GM13976 (cell line): ENCODE measurements around the gene ATP6V0E1.
"Not testable (repeated sequence)": the region's sequence is repeated elsewhere in the genome, so short reads cannot be mapped to it uniquely, and the experiment has no call there.

ENCODE experiments used
- DNase-seq: peaks from one replicate; pipeline ENCODE4 v3.0.0; 2012; ENCODE audit warnings: low spot score
- in situ Hi-C: fragments of 300-500 bp; cut with MboI; formaldehyde crosslinking; loops from one replicate; pipeline ENCODE4 v1.12.0; 2022; ENCODE audit warnings: low sequenced_read_pairs, mixed read lengths, inconsistent platforms; ENCODE audit not compliant: unreplicated experiment
- TF ChIP-seq, protein P1 (sequence below): IDR thresholded peaks from 2 replicates; pipeline ENCODE4 v1.5.1; 2012; ENCODE audit warnings: borderline replicate concordance, mild to moderate bottlenecking; ENCODE audit not compliant: insufficient read depth; ENCODE audit errors: extremely low read depth, missing control alignments, control extremely low read depth

The ATP6V0E1 gene

DNA sequence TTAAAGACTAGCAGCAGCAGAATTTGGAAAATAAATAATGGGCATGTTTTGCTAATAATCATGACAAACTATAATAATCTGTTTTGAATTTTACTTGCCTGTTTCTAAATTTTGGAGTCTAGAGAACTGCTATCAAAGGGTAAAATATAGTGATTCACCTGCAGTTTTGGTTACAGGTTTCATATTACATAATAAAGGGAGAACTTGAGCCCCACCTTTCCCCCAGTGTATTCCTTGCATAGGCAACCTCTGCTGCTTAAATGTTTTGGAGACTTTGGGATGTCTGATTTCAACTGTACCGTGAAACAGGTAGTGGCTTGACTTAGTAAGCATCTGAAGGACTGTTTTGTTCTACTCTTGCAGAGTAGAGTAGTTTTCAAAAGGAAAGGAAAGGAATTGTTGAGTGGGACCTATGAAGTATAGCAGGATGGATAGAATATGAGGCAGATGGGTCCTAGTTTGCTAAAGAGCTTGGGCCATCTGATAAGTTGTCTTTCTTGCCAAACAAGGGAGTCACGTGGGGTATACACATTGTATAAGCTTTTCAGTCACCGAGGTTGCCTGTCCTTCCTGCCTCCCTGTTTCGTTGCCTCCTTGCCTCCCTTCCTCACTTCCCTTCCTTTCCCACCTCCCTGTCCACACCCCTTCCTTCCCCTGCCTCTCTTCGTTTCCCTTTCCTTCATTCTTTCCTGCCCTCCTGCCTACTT is 91.7 kb downstream of the ATP6V0E1 start:
- in situ Hi-C loops, result no loop called here
- TF ChIP-seq, protein P1, sequence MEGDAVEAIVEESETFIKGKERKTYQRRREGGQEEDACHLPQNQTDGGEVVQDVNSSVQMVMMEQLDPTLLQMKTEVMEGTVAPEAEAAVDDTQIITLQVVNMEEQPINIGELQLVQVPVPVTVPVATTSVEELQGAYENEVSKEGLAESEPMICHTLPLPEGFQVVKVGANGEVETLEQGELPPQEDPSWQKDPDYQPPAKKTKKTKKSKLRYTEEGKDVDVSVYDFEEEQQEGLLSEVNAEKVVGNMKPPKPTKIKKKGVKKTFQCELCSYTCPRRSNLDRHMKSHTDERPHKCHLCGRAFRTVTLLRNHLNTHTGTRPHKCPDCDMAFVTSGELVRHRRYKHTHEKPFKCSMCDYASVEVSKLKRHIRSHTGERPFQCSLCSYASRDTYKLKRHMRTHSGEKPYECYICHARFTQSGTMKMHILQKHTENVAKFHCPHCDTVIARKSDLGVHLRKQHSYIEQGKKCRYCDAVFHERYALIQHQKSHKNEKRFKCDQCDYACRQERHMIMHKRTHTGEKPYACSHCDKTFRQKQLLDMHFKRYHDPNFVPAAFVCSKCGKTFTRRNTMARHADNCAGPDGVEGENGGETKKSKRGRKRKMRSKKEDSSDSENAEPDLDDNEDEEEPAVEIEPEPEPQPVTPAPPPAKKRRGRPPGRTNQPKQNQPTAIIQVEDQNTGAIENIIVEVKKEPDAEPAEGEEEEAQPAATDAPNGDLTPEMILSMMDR, result no peak
- no peak for DNase-seq

DNA sequence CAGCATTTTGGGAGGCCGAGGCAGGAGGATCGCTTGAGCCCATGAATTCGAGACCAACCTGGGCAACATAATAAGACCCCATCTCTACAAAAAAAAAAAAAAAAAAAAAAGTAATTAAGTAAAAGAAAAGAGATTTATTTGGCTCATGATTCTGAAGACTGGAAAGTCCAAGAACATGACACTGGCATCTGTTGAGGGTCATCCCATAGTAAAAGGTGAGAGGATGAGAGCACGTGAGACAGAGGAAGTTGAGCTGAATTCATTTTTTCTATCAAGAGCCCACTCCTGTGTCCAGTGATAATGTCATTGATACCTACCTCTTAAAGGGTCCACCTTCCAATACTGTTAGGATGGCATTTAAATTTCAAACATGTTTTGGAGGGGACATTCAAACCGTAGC is 92.4 kb downstream of the ATP6V0E1 start:
- TF ChIP-seq, protein P1, result no peak
- in situ Hi-C loops, result no loop called here
- no peak for DNase-seq

GRCh38 chr5:173076471-173076870 is 92.9 kb downstream of the ATP6V0E1 start:
- DNase-seq, in situ Hi-C loops: not testable (repeated sequence)

GRCh38 chr5:173078878-173079277 is 95.3 kb downstream of the ATP6V0E1 start:
- TF ChIP-seq, protein P1, result no peak
- DNase-seq, result no peak
- in situ Hi-C loops, result no loop called here
